ENCODE data around the gene SELENOP. TPM values are rescaled to one million over a fixed set of nuclear protein-coding genes. Genes with fewer than 3 reads are reported as not detected.

Gene SELENOP
- total RNA-seq, 1 donor from 2014 or later = 213 TPM

- H3K4me1 ChIP-seq = no peaks in the 10 kb centered on the region
- H3K36me3 ChIP-seq = peaks cover 58% of the 10 kb centered on the region
- intact Hi-C loops (cut with micrococcal nuclease) = no loop called here
- no peak for DNase-seq
- H3K27me3 ChIP-seq (ENCODE audit: low read depth) = no peaks in the 10 kb centered on the region
- TF ChIP-seq CTCF (IDR thresholded peaks at IDR 0.05; ENCODE audit: borderline replicate concordance) = no peak
- H3K27ac ChIP-seq (replicated peaks) = no peak overlapping the region
- peaks cover 6% of the 10 kb centered on the region for H3K9me3 ChIP-seq (replicated peaks)
- no peak overlapping the region for H3K4me3 ChIP-seq
Measured at GRCh38 chr5:42799668-42800114, 12.0 kb downstream of the SELENOP start.

GRCh38 chr5:42799241-42799608 is 12.5 kb downstream of the SELENOP start:
- no peak for TF ChIP-seq CTCF (IDR thresholded peaks at IDR 0.05; ENCODE audit: borderline replicate concordance)
- intact Hi-C loops (cut with micrococcal nuclease) = no loop called here
- Histone ChIP-seq H3K4me1 (no peaks in the 10 kb centered on the region), H3K36me3 (peaks cover 53% of the 10 kb centered on the region), H3K9me3 (replicated peaks) (peaks cover 6% of the 10 kb centered on the region), H3K4me3 (no peak overlapping the region), H3K27me3 (ENCODE audit: low read depth) (no peaks in the 10 kb centered on the region), H3K27ac (replicated peaks) (no peak overlapping the region)
- no peak for DNase-seq

- Histone ChIP-seq H3K36me3 (peaks cover 46% of the 10 kb centered on the region), H3K4me3 (no peak overlapping the region), H3K4me1 (no peaks in the 10 kb centered on the region), H3K9me3 (replicated peaks) (peaks cover 6% of the 10 kb centered on the region), H3K27me3 (ENCODE audit: low read depth) (no peaks in the 10 kb centered on the region), H3K27ac (replicated peaks) (no peak overlapping the region)
- intact Hi-C loops (cut with micrococcal nuclease) = no loop called here
- TF ChIP-seq CTCF (IDR thresholded peaks at IDR 0.05; ENCODE audit: borderline replicate concordance) = no peak
- DNase-seq = no peak
Measured at GRCh38 chr5:42798284-42799240, 13.1 kb downstream of the SELENOP start.

- H3K36me3 ChIP-seq = no peaks in the 10 kb centered on the region
- H3K27me3 ChIP-seq (ENCODE audit: low read depth) = no peaks in the 10 kb centered on the region
- peaks cover 32% of the 10 kb centered on the region for H3K9me3 ChIP-seq (replicated peaks)
- H3K4me1 ChIP-seq = no peaks in the 10 kb centered on the region
- no peak overlapping the region for H3K27ac ChIP-seq (replicated peaks)
- DNase-seq = no peak
- intact Hi-C loops (cut with micrococcal nuclease) = no loop called here
- H3K4me3 ChIP-seq = no peak overlapping the region
- TF ChIP-seq CTCF (IDR thresholded peaks at IDR 0.05; ENCODE audit: borderline replicate concordance) = no peak
Measured at GRCh38 chr5:42791151-42791550, 20.5 kb downstream of the SELENOP start.

- intact Hi-C loops (cut with micrococcal nuclease) = no loop called here
- Histone ChIP-seq H3K27me3 (ENCODE audit: low read depth) (no peaks in the 10 kb centered on the region), H3K36me3 (no peaks in the 10 kb centered on the region), H3K9me3 (replicated peaks) (peaks cover 52% of the 10 kb centered on the region), H3K4me1 (no peaks in the 10 kb centered on the region), H3K27ac (replicated peaks) (no peak overlapping the region), H3K4me3 (no peak overlapping the region)
- TF ChIP-seq CTCF (IDR thresholded peaks at IDR 0.05; ENCODE audit: borderline replicate concordance) = no peak
- DNase-seq = no peak
Measured at GRCh38 chr5:42787845-42788244, 23.8 kb downstream of the SELENOP start.
